Measurements from ENCODE around the gene POLRMT.

Gene POLRMT

GRCh38 chr19:652467-653389 is 19.4 kb upstream of the POLRMT start:
- H3K27ac ChIP-seq = no peak overlapping the region
- TF ChIP-seq CTCF (IDR thresholded peaks at IDR 0.05) (no peak), ZFX (IDR thresholded peaks at IDR 0.05; ENCODE audit: borderline replicate concordance) (no peak)

GRCh38 chr19:651991-652390 is 18.7 kb upstream of the POLRMT start:
- no peak overlapping the region for H3K27ac ChIP-seq
- TF ChIP-seq ZFX (IDR thresholded peaks at IDR 0.05; ENCODE audit: borderline replicate concordance) = no peak
- no peak for TF ChIP-seq CTCF (IDR thresholded peaks at IDR 0.05)

GRCh38 chr19:651114-651818 is 17.9 kb upstream of the POLRMT start:
- H3K27ac ChIP-seq = no peak overlapping the region

GRCh38 chr19:650121-650520 is 16.8 kb upstream of the POLRMT start:
- H3K27ac ChIP-seq = no peak overlapping the region
- TF ChIP-seq CTCF (IDR thresholded peaks at IDR 0.05) = no peak
- no peak for TF ChIP-seq ZFX (IDR thresholded peaks at IDR 0.05; ENCODE audit: borderline replicate concordance)

More at GRCh38 chr19:651114-651818, 17.9 kb upstream of the POLRMT start:
- TF ChIP-seq ZFX (IDR thresholded peaks at IDR 0.05; ENCODE audit: borderline replicate concordance) = no peak
- TF ChIP-seq CTCF (IDR thresholded peaks at IDR 0.05) = no peak

- no peak overlapping the region for H3K27ac ChIP-seq
- no peak for TF ChIP-seq CTCF (IDR thresholded peaks at IDR 0.05)
- no peak for TF ChIP-seq ZFX (IDR thresholded peaks at IDR 0.05; ENCODE audit: borderline replicate concordance)
Observed at GRCh38 chr19:648904-649801, 15.8 kb upstream of the POLRMT start.

GRCh38 chr19:648305-648704 is 15.0 kb upstream of the POLRMT start:
- H3K27ac ChIP-seq = no peak overlapping the region
- TF ChIP-seq ZFX (IDR thresholded peaks at IDR 0.05; ENCODE audit: borderline replicate concordance) = no peak
- TF ChIP-seq CTCF (IDR thresholded peaks at IDR 0.05) = no peak
